Type B pancreatic cell (in vitro differentiated cells): ENCODE data around the gene PNCK. TPM values are rescaled to one million over a fixed set of nuclear protein-coding genes. Genes with fewer than 3 reads are reported as not detected.
"Not testable (repeated sequence)": the region's sequence is repeated elsewhere in the genome, so short reads cannot be mapped to it uniquely, and the experiment has no call there.

Experiments
- DNase-seq: peaks from one replicate; pipeline ENCODE4 v3.0.0; 2021; ENCODE audit warnings: mixed read lengths; ENCODE audit not compliant: unreplicated experiment; ENCODE audit errors: extremely low spot score
- H3K27ac Mint-ChIP-seq: 2 replicates; pipeline ENCODE4 v1.8.0; 2021; ENCODE audit warnings: mild to moderate bottlenecking, mixed read lengths
- H3K27me3 Mint-ChIP-seq: 2 replicates; pipeline ENCODE4 v1.8.0; 2021; ENCODE audit warnings: mixed read lengths
- H3K36me3 Mint-ChIP-seq: 2 replicates; pipeline ENCODE4 v1.8.0; 2021; ENCODE audit warnings: mixed read lengths
- H3K4me1 Mint-ChIP-seq: one replicate; pipeline ENCODE4 v1.8.0; 2021; ENCODE audit warnings: mixed read lengths; ENCODE audit not compliant: unreplicated experiment
- H3K4me3 Mint-ChIP-seq: 2 replicates; pipeline ENCODE4 v1.8.0; 2021; ENCODE audit warnings: mild to moderate bottlenecking, mixed read lengths
- H3K9me3 Mint-ChIP-seq: 2 replicates; pipeline ENCODE4 v1.8.0; 2021; ENCODE audit warnings: mixed read lengths
- total RNA-seq: library from RNA; stranded (reverse); gene quantifications from 2 replicates; pipeline ENCODE4 v1.2.1, GENCODE V29; 2021; ENCODE audit warnings: low replicate concordance
- TF ChIP-seq, protein P1 (sequence below): fragments of 200-600 bp; sonication (generic); conservative IDR thresholded peaks from 2 replicates; pipeline ENCODE4 v1.5.0; 2021; ENCODE audit warnings: antibody characterized with exemption, mild to moderate bottlenecking

PNCK gene
- total RNA-seq, 1 donor from 2014 or later, result 3.7 TPM

DNA sequence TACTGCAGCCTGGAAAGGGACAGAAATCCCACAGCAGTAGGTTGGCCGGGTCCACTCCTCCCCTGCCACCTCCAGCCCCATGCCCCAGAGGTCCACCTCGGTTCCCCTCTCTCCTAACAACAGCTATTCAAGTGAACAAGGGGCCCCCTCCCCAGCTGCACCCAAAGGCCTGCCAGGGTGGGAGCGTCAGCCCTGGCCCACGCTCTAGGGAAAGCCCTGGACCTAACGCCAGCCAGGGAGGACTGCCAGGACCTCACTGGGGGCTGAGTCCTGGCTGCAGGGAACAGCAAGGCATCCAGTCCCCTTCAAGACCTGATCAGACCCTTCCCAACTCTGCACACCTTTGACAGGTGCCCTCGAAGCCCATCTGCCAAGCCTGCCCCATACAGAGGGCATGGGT is 27.4 kb upstream of the PNCK start:
- Mint-ChIP-seq H3K36me3 (peaks cover 3% of the 10 kb centered on the region), H3K9me3 (no peaks in the 10 kb centered on the region), H3K4me3 (no peak overlapping the region), H3K27ac (no peak overlapping the region), H3K27me3 (no peaks in the 10 kb centered on the region), H3K4me1 (no peaks in the 10 kb centered on the region)
- no peak for DNase-seq
- TF ChIP-seq, protein P1, sequence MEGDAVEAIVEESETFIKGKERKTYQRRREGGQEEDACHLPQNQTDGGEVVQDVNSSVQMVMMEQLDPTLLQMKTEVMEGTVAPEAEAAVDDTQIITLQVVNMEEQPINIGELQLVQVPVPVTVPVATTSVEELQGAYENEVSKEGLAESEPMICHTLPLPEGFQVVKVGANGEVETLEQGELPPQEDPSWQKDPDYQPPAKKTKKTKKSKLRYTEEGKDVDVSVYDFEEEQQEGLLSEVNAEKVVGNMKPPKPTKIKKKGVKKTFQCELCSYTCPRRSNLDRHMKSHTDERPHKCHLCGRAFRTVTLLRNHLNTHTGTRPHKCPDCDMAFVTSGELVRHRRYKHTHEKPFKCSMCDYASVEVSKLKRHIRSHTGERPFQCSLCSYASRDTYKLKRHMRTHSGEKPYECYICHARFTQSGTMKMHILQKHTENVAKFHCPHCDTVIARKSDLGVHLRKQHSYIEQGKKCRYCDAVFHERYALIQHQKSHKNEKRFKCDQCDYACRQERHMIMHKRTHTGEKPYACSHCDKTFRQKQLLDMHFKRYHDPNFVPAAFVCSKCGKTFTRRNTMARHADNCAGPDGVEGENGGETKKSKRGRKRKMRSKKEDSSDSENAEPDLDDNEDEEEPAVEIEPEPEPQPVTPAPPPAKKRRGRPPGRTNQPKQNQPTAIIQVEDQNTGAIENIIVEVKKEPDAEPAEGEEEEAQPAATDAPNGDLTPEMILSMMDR, result no peak

DNA sequence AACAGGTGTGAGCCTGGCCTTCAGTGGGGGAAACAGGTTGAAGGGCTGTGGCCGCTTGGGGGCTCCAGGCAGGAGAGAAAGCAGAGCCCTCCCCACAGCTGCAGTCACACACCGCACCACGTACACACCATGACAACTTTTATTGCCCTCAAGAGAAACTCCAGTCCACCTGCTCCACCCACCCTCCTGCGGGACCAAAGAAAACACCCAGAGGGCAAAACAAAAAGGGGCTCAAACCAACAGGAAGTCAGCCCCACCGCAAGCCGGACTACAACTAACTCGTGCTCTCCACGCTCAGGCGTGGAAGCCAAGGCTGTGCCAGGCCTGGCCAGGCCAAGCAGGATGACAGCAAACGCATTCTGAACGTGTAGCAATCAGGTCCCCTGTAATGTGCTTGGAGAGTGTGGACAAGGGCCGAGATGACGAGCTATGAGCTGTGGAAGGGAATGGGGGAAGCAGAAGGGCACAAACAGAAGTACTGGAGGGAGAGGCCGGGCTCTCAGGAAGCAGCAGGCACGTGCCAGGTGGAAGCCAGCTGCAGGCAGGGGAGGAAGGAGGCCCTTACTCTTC is 26.8 kb upstream of the PNCK start:
- Mint-ChIP-seq H3K27me3 (no peaks in the 10 kb centered on the region), H3K36me3 (peaks cover 3% of the 10 kb centered on the region), H3K4me1 (no peaks in the 10 kb centered on the region), H3K4me3 (no peak overlapping the region), H3K9me3 (no peaks in the 10 kb centered on the region), H3K27ac (no peak overlapping the region)
- DNase-seq, result no peak
- TF ChIP-seq, protein P1, result no peak

GRCh38 chrX:153699784-153700371 is 26.3 kb upstream of the PNCK start:
- H3K27ac Mint-ChIP-seq, H3K9me3 Mint-ChIP-seq, H3K4me3 Mint-ChIP-seq, H3K36me3 Mint-ChIP-seq, H3K4me1 Mint-ChIP-seq, H3K27me3 Mint-ChIP-seq, DNase-seq: not testable (repeated sequence)

- H3K9me3 Mint-ChIP-seq, H3K27ac Mint-ChIP-seq, H3K36me3 Mint-ChIP-seq, DNase-seq, H3K27me3 Mint-ChIP-seq, H3K4me1 Mint-ChIP-seq, H3K4me3 Mint-ChIP-seq: not testable (repeated sequence)
Measured at GRCh38 chrX:153699210-153699783, 25.7 kb upstream of the PNCK start.

- H3K27ac Mint-ChIP-seq, result peak overlapping the region; percentile 57
- no peaks in the 10 kb centered on the region for H3K4me1 Mint-ChIP-seq
- no peak for DNase-seq
- H3K36me3 Mint-ChIP-seq, result peaks cover 3% of the 10 kb centered on the region
- TF ChIP-seq, protein P1, result no peak
- H3K27me3 Mint-ChIP-seq, result no peaks in the 10 kb centered on the region
- H3K9me3 Mint-ChIP-seq, result no peaks in the 10 kb centered on the region
- H3K4me3 Mint-ChIP-seq, result no peak overlapping the region
Measured at GRCh38 chrX:153697924-153698865, 24.6 kb upstream of the PNCK start.

GRCh38 chrX:153696986-153697722 is 23.5 kb upstream of the PNCK start:
- peak overlapping the region; percentile 57 for H3K27ac Mint-ChIP-seq
- not testable (repeated sequence) for H3K9me3 Mint-ChIP-seq, DNase-seq, H3K4me1 Mint-ChIP-seq, H3K4me3 Mint-ChIP-seq, H3K36me3 Mint-ChIP-seq, H3K27me3 Mint-ChIP-seq

GRCh38 chrX:153696538-153696937 is 22.9 kb upstream of the PNCK start:
- H3K27me3 Mint-ChIP-seq, H3K4me1 Mint-ChIP-seq, H3K9me3 Mint-ChIP-seq, DNase-seq, H3K4me3 Mint-ChIP-seq, H3K36me3 Mint-ChIP-seq, H3K27ac Mint-ChIP-seq: not testable (repeated sequence)
